SK-N-SH (cell line): ENCODE measurements around the gene CIBAR2. TPM values are rescaled to one million over a fixed set of nuclear protein-coding genes. Genes with fewer than 3 reads are reported as not detected.

Source experiments
- CTCF ChIA-PET: fragments of 300-600, 350-600 bp; formaldehyde crosslinking; extraction: SDS; loops from one replicate; lab custom pipeline; 2021; lab: Yijun Ruan, JAX
- POLR2A ChIA-PET: fragments of 350-600 bp; sonication (Branson Sonifier 250); formaldehyde crosslinking; extraction: SDS; loops from one replicate; lab custom pipeline; 2020; ENCODE audit warnings: antibody characterized with exemption, inconsistent platforms; lab: Yijun Ruan, JAX
- DNase-seq: peaks from one replicate; pipeline ENCODE4 v3.0.0; 2012
- H2AFZ ChIP-seq: fragments of 200-600 bp; sonication (generic); 2 replicates; pipeline ENCODE4 v1.8.1; 2016; ENCODE audit warnings: antibody characterized with exemption, mild to moderate bottlenecking, low read depth
- H3F3A ChIP-seq: fragments of 200-600 bp; sonication (generic); replicated peaks from 2 replicates; pipeline ENCODE3; 2016; ENCODE audit warnings: antibody characterized with exemption, mild to moderate bottlenecking; ENCODE audit not compliant: insufficient read depth
- H3K27ac ChIP-seq, 2 experiments: fragments of 200-500 bp in 1 of 2; fragments of 200-600 bp in 1 of 2; sonication (Bioruptor generic) in 1 of 2; sonication (generic), shearing (Covaris generic) in 1 of 2; 2 replicates each; pipeline versions ENCODE4 v1.5.1 to v1.6.1; 2014 to 2016; ENCODE audit warnings: low read depth in 2 of 2, inconsistent platforms in 1 of 2, low read length in 1 of 2, mild to moderate bottlenecking in 1 of 2, mixed read lengths in 1 of 2
- H3K27me3 ChIP-seq: fragments of 200-600 bp; sonication (generic), shearing (Covaris generic); 2 replicates; pipeline ENCODE4 v1.6.1; 2016; ENCODE audit warnings: mixed run types; ENCODE audit not compliant: insufficient read depth
- H3K36me3 ChIP-seq, 2 experiments: fragments of 200-500 bp in 1 of 2; fragments of 200-600 bp in 1 of 2; sonication (Bioruptor generic) in 1 of 2; sonication (generic) in 1 of 2; replicated peaks in 1 of 2; 2 replicates each; pipeline versions ENCODE3 to v1.5.1; 2014 to 2016; ENCODE audit warnings: low read length in 1 of 2, mild to moderate bottlenecking in 1 of 2; ENCODE audit not compliant: insufficient read depth in 2 of 2, control insufficient read depth in 1 of 2
- H3K4me1 ChIP-seq, 2 experiments: fragments of 200-500 bp in 1 of 2; fragments of 200-600 bp in 1 of 2; sonication (Bioruptor generic) in 1 of 2; sonication (generic), shearing (Covaris generic) in 1 of 2; 2 replicates each; pipeline versions ENCODE4 v1.5.1 to v1.6.1; 2014 to 2016; ENCODE audit warnings: low read depth in 1 of 2, low read length in 1 of 2, mixed run types in 1 of 2; ENCODE audit not compliant: insufficient read depth in 2 of 2, control insufficient read depth in 1 of 2
- H3K4me2 ChIP-seq: fragments of 200-600 bp; sonication (generic), shearing (Covaris generic); 2 replicates; pipeline ENCODE4 v1.6.1; 2017; ENCODE audit warnings: mixed run types
- H3K4me3 ChIP-seq, 2 experiments: fragments of 200-500 bp in 1 of 2; fragments of 200-600 bp in 1 of 2; sonication (Bioruptor generic) in 1 of 2; sonication (generic), shearing (Covaris generic) in 1 of 2; 2 replicates each; pipeline versions ENCODE4 v1.5.1 to v1.8.1; 2014 to 2016; ENCODE audit warnings: low read depth in 2 of 2, inconsistent platforms in 1 of 2, low read length in 1 of 2, mild to moderate bottlenecking in 1 of 2, mixed read lengths in 1 of 2, moderate library complexity in 1 of 2
- H3K79me2 ChIP-seq: fragments of 200-600 bp; sonication (generic); 2 replicates; pipeline ENCODE4 v1.8.1; 2017; ENCODE audit warnings: mild to moderate bottlenecking; ENCODE audit not compliant: insufficient read depth
- H3K9ac ChIP-seq: fragments of 200-600 bp; sonication (generic); 2 replicates; pipeline ENCODE4 v1.6.1; 2017; ENCODE audit warnings: mixed run types
- H3K9me2 ChIP-seq: fragments of 200-600 bp; sonication (generic); 2 replicates; pipeline ENCODE4 v1.6.1; 2017; ENCODE audit warnings: mixed run types
- H3K9me3 ChIP-seq: fragments of 200-600 bp; sonication (generic); 2 replicates; pipeline ENCODE4 v1.6.1; 2017; ENCODE audit warnings: mixed run types, mild to moderate bottlenecking, moderate library complexity
- H4K20me1 ChIP-seq: fragments of 200-600 bp; sonication (generic); 2 replicates; pipeline ENCODE4 v1.6.1; 2017; ENCODE audit warnings: mild to moderate bottlenecking, mixed run types; ENCODE audit not compliant: insufficient read depth
- ELF1 ChIP-seq: IDR thresholded peaks from 2 replicates; pipeline ENCODE4 v1.4.0; 2012
- EZH2phosphoT487 ChIP-seq: fragments of 200-600 bp; sonication (generic); IDR thresholded peaks from 2 replicates; pipeline ENCODE4 v1.6.1; 2017; ENCODE audit warnings: low read depth, mixed run types, mild to moderate bottlenecking, antibody characterized with exemption, moderate library complexity, borderline replicate concordance
- FOSL2 ChIP-seq: IDR thresholded peaks from 2 replicates; pipeline ENCODE4 v1.4.0; 2012; ENCODE audit warnings: low read depth, mild to moderate bottlenecking, moderate library complexity, borderline replicate concordance
- FOXJ3 ChIP-seq: sonication (generic); formaldehyde crosslinking; IDR thresholded peaks from 2 replicates; pipeline ENCODE4 v1.5.1; 2020; ENCODE audit warnings: mild to moderate bottlenecking, missing genetic modification reagents
- GABPA ChIP-seq: IDR thresholded peaks from 2 replicates; pipeline ENCODE4 v1.4.0; 2012; ENCODE audit warnings: low read depth, mild to moderate bottlenecking
- GATA2 ChIP-seq: sonication (generic); formaldehyde crosslinking; IDR thresholded peaks from 2 replicates; pipeline ENCODE4 v1.5.0; 2020; ENCODE audit warnings: mild to moderate bottlenecking, missing genetic modification reagents
- MXI1 ChIP-seq: IDR thresholded peaks from 2 replicates; pipeline ENCODE4 v1.6.1; 2012; ENCODE audit warnings: mild to moderate bottlenecking, low read depth, low read length, improper control_type of control experiment
- RFX5 ChIP-seq: IDR thresholded peaks from 2 replicates; pipeline ENCODE4 v1.6.1; 2012; ENCODE audit warnings: mild to moderate bottlenecking, improper control_type of control experiment, low read length
- RXRA ChIP-seq: IDR thresholded peaks from 2 replicates; pipeline ENCODE4 v1.4.0; 2012; ENCODE audit warnings: low read depth, mild to moderate bottlenecking, borderline replicate concordance
- TAF1 ChIP-seq: IDR thresholded peaks from 2 replicates; pipeline ENCODE4 v1.6.1; 2012; ENCODE audit warnings: low read depth, mild to moderate bottlenecking, low read length, moderate library complexity, borderline replicate concordance
- TCF12 ChIP-seq: IDR thresholded peaks from 2 replicates; pipeline ENCODE4 v1.4.0; 2012
- YY1 ChIP-seq: IDR thresholded peaks from 2 replicates; pipeline ENCODE4 v1.4.0; 2012; ENCODE audit warnings: low read depth, mild to moderate bottlenecking
- WGBS: methylation state at CpG from one replicate; pipeline ENCODE4 v1.1.6; 2017; ENCODE audit warnings: low lambda C conversion rate; 5-methylcytosine and 5-hydroxymethylcytosine counted together
- polyA plus RNA-seq, 3 experiments: library from polyadenylated mRNA; depleted of rRNA; stranded (reverse); fragments of >200 nt; gene quantifications; 2 replicates each; pipeline ENCODE4 v1.2.3, GENCODE V29; 2012
- TF ChIP-seq, protein P1 (sequence below): IDR thresholded peaks from 2 replicates; pipeline ENCODE4 v1.4.0; 2012; ENCODE audit warnings: low read depth, borderline replicate concordance
- TF ChIP-seq, protein P2 (sequence below): IDR thresholded peaks from 2 replicates; pipeline ENCODE4 v1.6.1; 2012; ENCODE audit warnings: mild to moderate bottlenecking, low read depth, low read length, moderate library complexity
- TF ChIP-seq, protein P3 (sequence below): fragments of 150-350 bp; IDR thresholded peaks from 2 replicates; pipeline ENCODE4 v1.6.1; 2016; ENCODE audit warnings: mild to moderate bottlenecking, low read depth, low read length
- TF ChIP-seq, protein P4 (sequence below): fragments of 150-350 bp; IDR thresholded peaks from 2 replicates; pipeline ENCODE4 v1.6.1; 2017; ENCODE audit warnings: antibody characterized with exemption, low read length, low read depth, borderline replicate concordance

CIBAR2 gene
- polyA plus RNA-seq, 1 of the 3 experiments (the other 2 are of a cell fraction): 0.15 TPM

DNA sequence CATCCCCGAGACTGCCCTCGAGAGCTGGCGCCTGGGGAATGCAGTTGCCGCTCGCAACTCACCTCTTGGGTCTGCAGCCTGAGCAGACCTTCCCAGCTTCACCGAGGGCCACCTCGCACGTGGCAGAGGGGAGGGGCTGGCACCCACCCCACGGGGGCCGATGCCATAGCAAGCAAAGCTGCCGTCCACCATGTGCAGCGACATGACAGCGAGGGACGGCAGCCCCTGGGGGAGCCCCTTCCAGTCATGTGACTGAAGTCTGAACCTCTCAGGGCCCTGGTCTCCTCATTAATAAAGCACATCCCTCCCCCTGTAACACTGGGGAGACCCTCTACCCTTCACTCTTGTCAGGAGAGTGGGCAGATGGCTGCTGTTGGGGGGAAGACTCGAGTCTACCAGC lies 30.5 kb downstream of the CIBAR2 start:
- Histone ChIP-seq H3F3A (no peaks in the 10 kb centered on the region), H3K4me2 (no peak overlapping the region), H3K27ac (no peak overlapping the region), H3K27me3 (no peaks in the 10 kb centered on the region), H3K36me3 (peaks cover 0 to 3% of the 10 kb centered on the region in 2 experiments), H3K4me3 (no peak overlapping the region), H3K9ac (no peak overlapping the region), H3K9me3 (no peaks in the 10 kb centered on the region), H3K79me2 (no peaks in the 10 kb centered on the region), H3K9me2 (no peaks in the 10 kb centered on the region), H2AFZ (no peak overlapping the region), H3K4me1 (peaks cover 0 to 4% of the 10 kb centered on the region in 2 experiments; a peak in 1 of 4 replicates), H4K20me1 (no peaks in the 10 kb centered on the region)
- CTCF ChIA-PET: interaction anchor here (0.8 kb wide), 1 partner anchor 328 kb away, joined by 3 read pairs; no protein-coding TSS in a partner anchor
- no peak for DNase-seq
- TF ChIP-seq GABPA: no peak
- TF ChIP-seq, protein P1, sequence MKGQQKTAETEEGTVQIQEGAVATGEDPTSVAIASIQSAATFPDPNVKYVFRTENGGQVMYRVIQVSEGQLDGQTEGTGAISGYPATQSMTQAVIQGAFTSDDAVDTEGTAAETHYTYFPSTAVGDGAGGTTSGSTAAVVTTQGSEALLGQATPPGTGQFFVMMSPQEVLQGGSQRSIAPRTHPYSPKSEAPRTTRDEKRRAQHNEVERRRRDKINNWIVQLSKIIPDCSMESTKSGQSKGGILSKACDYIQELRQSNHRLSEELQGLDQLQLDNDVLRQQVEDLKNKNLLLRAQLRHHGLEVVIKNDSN: no peak
- no peak for TF ChIP-seq TAF1
- TF ChIP-seq, protein P2, sequence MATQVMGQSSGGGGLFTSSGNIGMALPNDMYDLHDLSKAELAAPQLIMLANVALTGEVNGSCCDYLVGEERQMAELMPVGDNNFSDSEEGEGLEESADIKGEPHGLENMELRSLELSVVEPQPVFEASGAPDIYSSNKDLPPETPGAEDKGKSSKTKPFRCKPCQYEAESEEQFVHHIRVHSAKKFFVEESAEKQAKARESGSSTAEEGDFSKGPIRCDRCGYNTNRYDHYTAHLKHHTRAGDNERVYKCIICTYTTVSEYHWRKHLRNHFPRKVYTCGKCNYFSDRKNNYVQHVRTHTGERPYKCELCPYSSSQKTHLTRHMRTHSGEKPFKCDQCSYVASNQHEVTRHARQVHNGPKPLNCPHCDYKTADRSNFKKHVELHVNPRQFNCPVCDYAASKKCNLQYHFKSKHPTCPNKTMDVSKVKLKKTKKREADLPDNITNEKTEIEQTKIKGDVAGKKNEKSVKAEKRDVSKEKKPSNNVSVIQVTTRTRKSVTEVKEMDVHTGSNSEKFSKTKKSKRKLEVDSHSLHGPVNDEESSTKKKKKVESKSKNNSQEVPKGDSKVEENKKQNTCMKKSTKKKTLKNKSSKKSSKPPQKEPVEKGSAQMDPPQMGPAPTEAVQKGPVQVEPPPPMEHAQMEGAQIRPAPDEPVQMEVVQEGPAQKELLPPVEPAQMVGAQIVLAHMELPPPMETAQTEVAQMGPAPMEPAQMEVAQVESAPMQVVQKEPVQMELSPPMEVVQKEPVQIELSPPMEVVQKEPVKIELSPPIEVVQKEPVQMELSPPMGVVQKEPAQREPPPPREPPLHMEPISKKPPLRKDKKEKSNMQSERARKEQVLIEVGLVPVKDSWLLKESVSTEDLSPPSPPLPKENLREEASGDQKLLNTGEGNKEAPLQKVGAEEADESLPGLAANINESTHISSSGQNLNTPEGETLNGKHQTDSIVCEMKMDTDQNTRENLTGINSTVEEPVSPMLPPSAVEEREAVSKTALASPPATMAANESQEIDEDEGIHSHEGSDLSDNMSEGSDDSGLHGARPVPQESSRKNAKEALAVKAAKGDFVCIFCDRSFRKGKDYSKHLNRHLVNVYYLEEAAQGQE: no peak
- no peak for TF ChIP-seq FOXJ3 (CRISPR knock-in tag)
- TF ChIP-seq RFX5: no peak
- TF ChIP-seq YY1: no peak
- TF ChIP-seq GATA2 (CRISPR knock-in tag): no peak
- no peak for TF ChIP-seq ELF1
- TF ChIP-seq, protein P3, sequence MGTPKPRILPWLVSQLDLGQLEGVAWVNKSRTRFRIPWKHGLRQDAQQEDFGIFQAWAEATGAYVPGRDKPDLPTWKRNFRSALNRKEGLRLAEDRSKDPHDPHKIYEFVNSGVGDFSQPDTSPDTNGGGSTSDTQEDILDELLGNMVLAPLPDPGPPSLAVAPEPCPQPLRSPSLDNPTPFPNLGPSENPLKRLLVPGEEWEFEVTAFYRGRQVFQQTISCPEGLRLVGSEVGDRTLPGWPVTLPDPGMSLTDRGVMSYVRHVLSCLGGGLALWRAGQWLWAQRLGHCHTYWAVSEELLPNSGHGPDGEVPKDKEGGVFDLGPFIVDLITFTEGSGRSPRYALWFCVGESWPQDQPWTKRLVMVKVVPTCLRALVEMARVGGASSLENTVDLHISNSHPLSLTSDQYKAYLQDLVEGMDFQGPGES: no peak
- TF ChIP-seq MXI1: no peak
- no peak for TF ChIP-seq RXRA
- no peak for TF ChIP-seq FOSL2
- TF ChIP-seq EZH2phosphoT487: no peak
- TF ChIP-seq, protein P4, sequence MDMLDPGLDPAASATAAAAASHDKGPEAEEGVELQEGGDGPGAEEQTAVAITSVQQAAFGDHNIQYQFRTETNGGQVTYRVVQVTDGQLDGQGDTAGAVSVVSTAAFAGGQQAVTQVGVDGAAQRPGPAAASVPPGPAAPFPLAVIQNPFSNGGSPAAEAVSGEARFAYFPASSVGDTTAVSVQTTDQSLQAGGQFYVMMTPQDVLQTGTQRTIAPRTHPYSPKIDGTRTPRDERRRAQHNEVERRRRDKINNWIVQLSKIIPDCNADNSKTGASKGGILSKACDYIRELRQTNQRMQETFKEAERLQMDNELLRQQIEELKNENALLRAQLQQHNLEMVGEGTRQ: no peak
- TF ChIP-seq TCF12: no peak
- WGBS: 92% methylated on average over 6 of the region's 15 CpGs
- POLR2A ChIA-PET: no interaction called here
